ENCODE data around the gene HEPN1. TPM values are rescaled to one million over a fixed set of nuclear protein-coding genes. Genes with fewer than 3 reads are reported as not detected.

Gene HEPN1
- total and polyA plus RNA-seq, 2 of the 4 experiments (the other 2 are of a cell fraction): not detected

GRCh38 chr11:124902616-124903015 lies 16.4 kb upstream of the HEPN1 start:
- ChIA-PET POLR2A (ENCODE audit: unreplicated experiment) (no interaction called here), CTCF (no interaction called here)
- no peak overlapping the region for H3K9ac ChIP-seq (ENCODE audit: low read depth, low read length)
- no peak overlapping the region for H3K14ac ChIP-seq (replicated peaks; ENCODE audit: low read depth, low read length)
- no peak for TF ChIP-seq NFE2L2 (IDR thresholded peaks at IDR 0.05; ENCODE audit: low read depth, low read length)
- peak; percentile 82 for TF ChIP-seq CEBPB (IDR thresholded peaks at IDR 0.05; ENCODE audit: low read depth, low read length)
- H3K4me3 ChIP-seq (ENCODE audit: insufficient read depth, low read depth, low read length): no peak overlapping the region
- dilution Hi-C loops (cut with HindIII; ENCODE audit: low sequenced_read_pairs, unreplicated experiment) (no loop called here), in situ Hi-C loops (cut with MboI; ENCODE audit: low sequenced_read_pairs) (no loop called here), intact Hi-C loops (cut with micrococcal nuclease) (no loop called here)
- no peak overlapping the region for H4K91ac ChIP-seq (ENCODE audit: insufficient read depth, low read depth, low read length)
- H4K20me1 ChIP-seq (ENCODE audit: insufficient read depth, low read length): no peaks in the 10 kb centered on the region
- no peak overlapping the region for H2BK15ac ChIP-seq (ENCODE audit: low read depth, low read length)
- H3K9me3 ChIP-seq (ENCODE audit: control insufficient read depth, insufficient read depth, low read length): no peaks in the 10 kb centered on the region
- no peaks in the 10 kb centered on the region for H3K36me3 ChIP-seq (ENCODE audit: control insufficient read depth, insufficient read depth, low read length)
- H3K56ac ChIP-seq (ENCODE audit: extremely low read depth, insufficient read depth, low read length): no peak overlapping the region
- no peak overlapping the region for H2AFZ ChIP-seq (replicated peaks; ENCODE audit: low read length, poor library complexity)
- H2BK120ac ChIP-seq (ENCODE audit: low read depth, low read length): no peak overlapping the region
- no peak overlapping the region for H4K5ac ChIP-seq (ENCODE audit: low read depth, low read length)
- WGBS, 2 experiments (ENCODE audit: extremely low coverage in 2 of 2, insufficient read length in 1 of 2): no CpG with 5 or more reads among the region's 1 CpG
- no peaks in the 10 kb centered on the region for H3K27me3 ChIP-seq (ENCODE audit: control insufficient read depth, insufficient read depth, low read length)
- H4K8ac ChIP-seq (ENCODE audit: low read depth in 2 of 2, low read length in 2 of 2): no peak overlapping the region
- DNase-seq (peak; percentile 40), ATAC-seq (ENCODE audit: low read depth) (no peak)
- no peak overlapping the region for H2BK5ac ChIP-seq (ENCODE audit: low read depth, low read length, poor library complexity, severe bottlenecking)
- no peak overlapping the region for H3K4me2 ChIP-seq (ENCODE audit: low read depth, low read length)
- H2AK9ac ChIP-seq (replicated peaks; ENCODE audit: low read depth, low read length, poor library complexity): no peak overlapping the region
- H3K9me1 ChIP-seq (ENCODE audit: insufficient read depth, low read length): peaks cover 30% of the 10 kb centered on the region
- no peak overlapping the region for H2AK5ac ChIP-seq (ENCODE audit: low read depth, low read length)
- H2BK20ac ChIP-seq (ENCODE audit: low read depth, low read length): no peak overlapping the region
- no peak overlapping the region for H3K18ac ChIP-seq (ENCODE audit: low read depth, low read length)
- peaks cover 7 to 28% of the 10 kb centered on the region in 2 experiments; a peak in 3 of 4 replicates for H3K79me1 ChIP-seq (ENCODE audit: low read depth in 1 of 2, low read length in 2 of 2)
- H3K4ac ChIP-seq (ENCODE audit: low read depth, low read length): no peak overlapping the region
- H3K27ac ChIP-seq (ENCODE audit: insufficient read depth, low read length): no peak overlapping the region
- BruUV-seq (replicated peaks): no TSS peak
- no peak overlapping the region for H3K23ac ChIP-seq (ENCODE audit: low read depth, low read length)
- peaks cover 28% of the 10 kb centered on the region for H3K4me1 ChIP-seq (ENCODE audit: control insufficient read depth, insufficient read depth, low read length)

Data from IMR-90 (cell line).